ENCODE results near the gene MNDA.

The MNDA gene

DNA sequence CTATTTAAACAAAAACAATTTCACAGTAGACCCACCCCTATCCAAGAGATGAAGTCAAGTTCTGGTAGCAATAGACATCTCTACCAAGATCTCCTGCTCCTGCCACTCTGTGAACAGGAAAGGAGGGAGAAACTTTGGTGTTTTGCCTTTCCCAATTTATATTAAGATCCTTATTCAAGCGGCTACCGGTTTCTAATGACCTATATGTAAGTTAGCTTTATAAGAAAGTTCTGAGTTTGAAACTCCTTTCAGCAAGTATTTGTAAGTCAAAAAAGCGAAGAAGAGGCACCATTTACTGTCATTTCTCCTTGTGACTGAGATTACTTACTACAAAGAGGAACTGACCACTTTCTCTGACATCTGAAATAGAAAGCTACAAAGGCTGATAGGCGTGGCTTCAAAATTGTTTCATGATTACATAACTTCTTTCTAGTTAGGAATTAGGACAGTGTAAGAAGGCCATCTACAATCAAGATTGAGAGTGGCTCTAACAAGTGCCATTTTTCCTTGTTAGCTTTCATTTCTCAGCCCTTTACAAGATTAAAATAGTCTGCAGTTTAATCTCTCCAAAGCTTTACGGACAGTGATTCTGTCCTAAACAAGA, at the start of gene MNDA:
MNDA (plus strand) TSS at position 448 of the 604 bp plus-strand sequence. CDS start 10,803 bp downstream, outside the sequence.
- in situ Hi-C loops (cut with MboI; ENCODE audit: low sequenced_read_pairs): no loop called here

DNA sequence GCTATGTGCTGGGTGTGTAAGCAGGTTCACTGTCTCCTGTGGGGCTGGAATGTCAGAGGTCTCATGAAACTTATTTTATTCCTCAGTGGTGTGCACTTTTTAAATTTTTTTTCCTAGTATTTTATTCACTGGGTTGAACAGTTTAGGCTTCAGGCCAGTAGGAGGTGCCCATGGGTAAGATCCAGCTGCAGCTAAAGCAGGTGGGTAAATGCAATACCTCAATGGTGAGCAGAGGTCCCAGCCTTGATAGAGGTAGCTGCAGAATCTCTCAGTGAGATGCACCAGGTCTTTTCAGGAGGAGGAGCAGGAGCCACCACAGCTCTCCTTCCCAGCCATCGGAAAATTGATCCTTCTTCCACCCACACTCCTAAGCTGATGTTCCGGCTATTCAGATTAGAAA, 37.5 kb upstream of the MNDA start:
- in situ Hi-C loops (cut with MboI; ENCODE audit: low sequenced_read_pairs): loop anchor here (10.0 kb wide), 1 partner anchor 191 kb away; no protein-coding TSS in a partner anchor

DNA sequence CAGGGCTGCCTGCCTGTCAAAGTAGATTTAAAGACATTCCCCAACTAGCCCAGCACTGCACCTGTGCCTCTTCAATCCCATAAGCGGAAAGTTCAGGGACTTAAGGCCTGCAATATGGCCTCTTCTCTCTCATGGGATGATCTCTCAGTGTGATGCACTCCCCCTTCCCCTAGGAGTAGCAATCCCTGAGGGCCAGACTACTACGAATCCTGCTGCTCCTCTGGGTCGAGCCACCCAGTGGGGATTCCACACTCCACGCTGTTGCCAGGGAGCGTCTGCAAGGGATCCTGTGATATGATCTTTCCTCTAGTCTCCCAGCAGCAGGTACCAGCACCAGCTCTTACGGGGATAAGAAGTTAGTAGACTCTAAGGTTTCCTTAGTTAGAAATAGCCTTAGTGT, 36.9 kb upstream of the MNDA start:
- in situ Hi-C loops (cut with MboI; ENCODE audit: low sequenced_read_pairs): loop anchor here (10.0 kb wide), 1 partner anchor 191 kb away; no protein-coding TSS in a partner anchor

DNA sequence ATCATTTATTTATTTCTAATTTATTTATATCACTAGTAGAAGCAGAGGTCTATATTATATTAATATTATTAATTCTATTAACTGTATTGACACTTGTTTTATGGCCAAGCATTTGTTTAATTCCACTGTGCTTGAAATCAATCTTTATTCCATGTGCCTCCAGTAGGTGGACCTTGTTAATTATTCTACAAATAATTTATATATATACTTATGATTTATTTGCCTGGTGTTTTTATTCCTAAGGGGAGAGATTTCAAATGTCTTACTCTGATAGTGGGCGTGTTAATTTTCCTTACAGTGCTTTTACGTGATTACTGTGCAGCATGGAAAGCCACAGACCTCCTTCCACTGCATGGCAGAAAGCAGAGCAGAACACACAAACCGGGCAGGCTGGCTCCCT, 32.6 kb upstream of the MNDA start:
- in situ Hi-C loops (cut with MboI; ENCODE audit: low sequenced_read_pairs): loop anchor here (10.0 kb wide), 1 partner anchor 186 kb away; no protein-coding TSS in a partner anchor

DNA sequence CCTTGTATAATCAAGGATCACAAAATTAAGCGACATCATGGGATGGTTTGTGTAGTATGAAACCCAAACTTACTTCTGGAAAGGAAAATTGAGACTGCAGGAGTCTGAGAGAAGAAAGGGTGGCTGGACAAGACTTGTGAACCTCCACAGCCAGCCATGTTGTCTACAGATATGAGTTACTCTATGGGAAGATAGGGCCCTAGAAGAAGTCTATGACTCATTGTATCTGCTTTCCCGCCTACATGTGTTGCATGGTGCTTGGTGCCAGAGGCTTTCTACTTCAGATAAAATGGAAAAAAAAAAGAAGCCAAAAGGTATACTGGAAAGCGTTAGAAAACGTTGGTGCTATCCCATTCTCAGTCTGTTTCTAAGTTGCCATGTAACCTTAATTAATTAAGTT, 31.5 kb upstream of the MNDA start:
- in situ Hi-C loops (cut with MboI; ENCODE audit: low sequenced_read_pairs): loop anchor here (10.0 kb wide), 1 partner anchor 185 kb away; no protein-coding TSS in a partner anchor

DNA sequence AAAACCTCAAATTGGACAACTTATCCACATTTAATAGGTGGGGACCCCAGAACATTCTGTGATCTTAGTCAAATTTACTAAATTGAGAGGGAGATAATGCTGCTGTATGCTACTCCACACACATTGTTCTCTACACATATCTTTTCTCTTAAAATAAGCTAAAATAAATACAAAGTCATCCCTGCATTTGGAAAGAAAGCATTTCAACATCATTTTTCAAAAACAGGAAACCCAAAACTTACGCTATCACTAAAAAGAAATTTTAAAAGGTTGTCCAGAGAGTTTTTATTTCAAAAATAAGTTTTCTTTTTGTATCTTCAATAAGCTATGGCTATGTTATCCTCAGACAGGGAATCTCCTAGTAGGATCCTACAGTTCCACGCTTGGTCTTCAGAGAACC, 30.6 kb upstream of the MNDA start:
- in situ Hi-C loops (cut with MboI; ENCODE audit: low sequenced_read_pairs): no loop called here

DNA sequence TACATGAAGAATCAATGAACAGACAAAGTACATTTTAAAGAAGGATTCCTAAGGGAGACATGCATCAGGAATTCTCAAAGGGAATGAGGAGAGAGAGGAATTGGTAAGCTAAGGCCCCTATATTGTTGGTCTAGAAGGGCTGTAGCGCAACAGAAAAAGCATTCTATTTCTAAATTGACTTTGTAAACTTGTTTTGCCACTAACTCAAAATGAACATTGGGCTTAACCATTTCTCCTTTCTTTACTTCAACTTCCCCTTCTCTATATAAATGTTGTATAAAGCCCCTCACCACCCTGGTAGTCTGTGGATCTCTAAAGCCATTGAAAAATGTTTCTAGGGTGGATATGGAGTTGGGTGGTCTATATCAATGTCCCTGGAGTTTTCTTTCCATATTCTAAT, 29.8 kb upstream of the MNDA start:
- in situ Hi-C loops (cut with MboI; ENCODE audit: low sequenced_read_pairs): no loop called here

DNA sequence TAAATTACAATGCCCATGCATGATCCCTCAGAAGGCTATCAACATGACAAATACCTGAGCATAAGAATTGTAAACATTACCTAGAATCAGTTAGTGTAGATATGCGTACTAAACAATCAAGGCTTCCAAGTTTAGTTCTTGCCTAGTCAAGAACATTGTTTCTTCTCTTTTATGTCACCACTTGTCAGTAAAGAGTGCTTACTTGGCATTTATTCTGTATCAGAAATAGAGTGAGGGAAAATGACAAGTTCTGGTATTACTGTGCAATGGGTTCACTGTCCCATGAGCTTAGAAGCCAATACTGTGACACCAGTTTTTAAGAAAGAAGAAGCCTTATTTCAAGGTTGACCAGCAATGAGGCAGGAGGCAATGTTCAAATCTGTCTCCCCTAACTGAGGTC, 27.5 kb upstream of the MNDA start:
- in situ Hi-C loops (cut with MboI; ENCODE audit: low sequenced_read_pairs): no loop called here

DNA sequence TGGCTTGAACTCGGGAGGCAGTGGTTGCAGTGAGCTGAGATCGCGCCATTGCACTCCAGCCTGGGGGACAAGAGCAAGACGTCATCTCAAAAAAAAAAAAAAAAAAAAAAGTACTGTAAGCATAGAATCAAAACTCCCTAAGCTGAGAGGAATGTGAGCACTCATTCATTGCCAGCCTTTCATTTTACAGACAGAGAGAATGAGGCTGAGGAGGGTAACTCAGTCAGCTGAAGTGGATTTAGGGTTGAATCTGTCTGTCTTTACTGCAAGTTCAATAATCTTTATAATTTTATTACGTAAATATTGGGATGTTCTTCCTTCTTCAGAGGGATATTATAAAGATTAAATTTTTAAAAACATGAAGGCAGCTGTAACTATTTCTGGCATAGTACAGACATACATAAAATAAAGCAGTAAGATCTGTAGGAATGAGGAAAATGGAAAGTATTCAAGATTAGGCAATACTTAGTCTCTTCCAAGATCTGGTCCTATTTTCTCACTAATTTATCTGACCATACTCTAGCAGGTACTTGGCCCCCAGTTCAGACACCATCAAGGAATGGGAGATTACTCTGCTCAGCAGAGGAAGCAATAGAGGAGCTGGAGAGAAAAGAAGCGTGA, 24.1 kb upstream of the MNDA start:
- in situ Hi-C loops (cut with MboI; ENCODE audit: low sequenced_read_pairs): no loop called here

DNA sequence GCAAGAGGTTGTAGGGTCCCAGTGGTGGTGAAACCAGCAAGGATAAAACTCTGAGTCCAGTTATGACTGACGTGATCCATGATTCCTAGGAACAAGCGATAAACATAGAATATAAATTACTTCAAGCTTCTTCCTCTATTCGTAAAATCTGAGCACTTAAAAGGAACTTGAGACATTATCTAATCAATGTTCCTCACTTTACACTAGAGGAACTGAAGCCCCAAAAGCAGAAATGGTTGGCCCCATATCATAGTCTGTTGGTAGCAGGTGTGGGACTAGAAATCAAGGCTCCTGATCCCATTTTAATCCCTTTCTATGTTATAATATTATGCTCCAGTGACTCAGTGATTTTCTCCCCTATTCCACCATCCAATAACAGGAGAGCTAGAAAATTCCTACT, 21.9 kb upstream of the MNDA start:
- in situ Hi-C loops (cut with MboI; ENCODE audit: low sequenced_read_pairs): no loop called here

DNA sequence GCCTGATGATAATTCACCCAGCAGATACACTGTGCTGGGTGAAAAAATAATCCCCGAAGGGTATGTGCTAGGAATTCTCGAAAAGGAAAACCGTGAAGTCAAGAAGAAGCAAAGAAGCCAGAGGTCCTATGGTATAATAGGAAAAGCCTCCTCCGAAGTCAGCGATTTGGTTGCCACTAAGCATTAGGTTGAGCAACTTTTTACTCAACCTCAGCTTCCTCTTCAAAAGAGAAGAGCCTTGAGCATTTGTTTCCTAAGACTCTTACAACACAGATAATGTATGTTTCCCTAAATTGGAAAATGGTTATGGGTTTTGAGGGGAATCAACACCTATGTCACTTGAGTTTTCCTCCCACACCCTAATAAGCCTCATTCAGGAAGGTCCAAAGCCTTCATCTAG, 21.3 kb upstream of the MNDA start:
- in situ Hi-C loops (cut with MboI; ENCODE audit: low sequenced_read_pairs): no loop called here

DNA sequence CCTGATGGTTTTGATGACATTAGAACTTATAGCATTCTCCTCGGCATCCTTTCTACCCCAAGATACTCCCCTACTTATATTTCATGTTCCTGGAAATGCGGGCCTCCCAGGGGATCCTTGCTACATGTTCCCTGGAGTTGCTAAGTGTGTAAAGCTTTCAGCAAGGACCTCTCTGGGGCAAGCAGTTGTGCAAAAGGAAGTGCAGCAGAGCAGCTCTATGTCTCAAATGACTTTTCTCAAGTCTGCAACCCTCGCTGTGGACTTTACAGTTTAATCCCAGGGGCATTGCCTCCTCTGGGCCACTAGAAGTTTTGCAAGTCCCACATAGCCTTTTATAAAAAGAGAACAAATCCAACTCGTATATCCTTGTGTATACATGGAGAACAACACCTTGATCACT, 20.8 kb upstream of the MNDA start:
- in situ Hi-C loops (cut with MboI; ENCODE audit: low sequenced_read_pairs): no loop called here

DNA sequence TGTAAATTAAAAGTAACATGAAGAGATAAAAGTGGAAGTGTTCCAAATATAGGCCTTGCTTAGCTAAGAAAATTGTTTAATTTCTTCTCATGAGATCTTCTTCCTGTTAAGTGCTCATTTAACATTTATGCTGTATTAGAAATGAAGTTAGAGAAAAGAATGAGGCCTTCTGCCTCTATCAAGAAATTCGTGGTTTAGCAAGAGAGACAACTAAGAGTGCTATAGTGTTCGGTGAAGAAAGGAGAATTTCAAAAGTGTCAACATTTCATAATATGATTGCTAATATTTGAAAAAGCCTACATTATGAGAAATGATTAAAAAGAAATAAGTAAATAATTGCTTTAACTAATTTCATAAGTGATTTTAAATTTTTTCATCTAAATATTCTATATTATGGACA, 18.8 kb upstream of the MNDA start:
- in situ Hi-C loops (cut with MboI; ENCODE audit: low sequenced_read_pairs): no loop called here

DNA sequence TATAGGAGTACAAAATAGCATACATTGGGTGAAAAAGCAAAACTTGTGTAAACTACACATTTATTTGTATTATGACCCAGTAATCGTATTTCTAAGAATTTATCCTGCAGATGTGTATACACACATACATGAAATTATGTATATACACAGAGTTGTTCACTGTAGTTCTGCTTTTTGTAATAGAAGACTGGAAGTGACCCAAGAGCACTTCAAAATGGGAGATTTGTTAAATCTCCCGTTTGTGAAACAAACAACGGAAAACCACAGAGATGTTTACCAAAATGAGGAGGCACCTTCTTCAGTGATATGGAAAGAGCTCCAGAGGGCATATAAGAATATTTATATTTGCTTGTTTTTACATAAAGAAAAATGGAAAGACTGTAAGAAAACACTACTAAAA, 18.0 kb upstream of the MNDA start:
- in situ Hi-C loops (cut with MboI; ENCODE audit: low sequenced_read_pairs): no loop called here

DNA sequence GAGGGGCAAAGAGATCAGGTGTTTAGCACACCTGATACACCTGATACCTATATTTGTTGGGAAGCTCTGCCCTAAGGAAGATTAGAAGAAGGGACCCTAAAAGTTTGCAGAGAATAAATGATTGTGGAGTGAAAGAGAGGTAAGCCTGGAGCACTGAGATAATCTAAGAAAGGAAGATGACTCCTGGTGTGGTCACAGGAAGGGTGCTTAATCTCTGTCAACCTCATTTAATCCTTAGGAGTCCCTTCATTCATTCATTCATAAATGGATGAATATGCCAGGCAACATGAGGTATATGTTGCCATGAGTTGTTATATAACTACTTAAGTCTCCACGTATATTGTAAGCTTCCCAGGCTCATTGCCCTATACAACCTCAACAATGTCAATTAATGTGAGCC, 16.2 kb upstream of the MNDA start:
- in situ Hi-C loops (cut with MboI; ENCODE audit: low sequenced_read_pairs): no loop called here

DNA sequence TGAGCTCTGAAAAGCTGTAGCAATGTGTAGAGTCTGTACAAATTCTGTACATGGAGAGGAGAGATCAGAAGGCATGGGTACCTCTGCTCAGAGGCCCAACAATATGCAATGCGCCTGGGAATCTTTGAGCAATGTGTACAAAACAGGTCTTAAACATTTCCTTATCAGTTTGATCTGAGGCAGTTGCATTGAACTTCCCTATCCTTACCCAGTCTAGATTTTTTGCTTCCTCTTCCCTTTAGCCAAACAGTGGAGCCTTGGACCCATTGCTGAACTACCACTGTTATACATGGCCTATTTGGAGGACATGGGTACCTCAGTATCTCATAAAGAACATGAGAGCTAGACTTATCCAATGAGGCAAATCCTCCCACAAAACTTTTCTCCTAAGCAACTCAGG, 12.6 kb upstream of the MNDA start:
- in situ Hi-C loops (cut with MboI; ENCODE audit: low sequenced_read_pairs): no loop called here

DNA sequence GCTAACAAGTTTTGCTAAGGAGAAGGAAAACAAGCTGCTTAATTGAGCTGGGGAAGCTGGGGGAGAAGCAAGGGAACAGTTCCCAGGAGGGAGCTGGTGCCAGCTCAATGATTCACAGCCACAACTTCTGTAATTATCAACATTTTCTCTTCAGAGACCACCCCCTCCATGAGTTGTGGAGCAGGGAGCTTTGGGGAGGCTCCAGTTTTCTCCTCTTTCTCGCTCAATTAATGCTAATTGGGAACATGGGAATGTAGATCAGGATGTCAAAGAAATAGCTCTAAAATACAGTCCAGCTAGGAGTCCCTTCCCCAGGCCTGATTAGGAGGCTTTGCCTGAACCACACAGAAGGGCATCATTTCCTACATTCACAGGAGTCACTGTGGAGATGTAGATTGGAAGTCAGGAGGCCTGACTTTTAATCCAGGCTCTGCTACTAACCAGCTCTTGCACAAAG, 12.1 kb upstream of the MNDA start:
- in situ Hi-C loops (cut with MboI; ENCODE audit: low sequenced_read_pairs): no loop called here

DNA sequence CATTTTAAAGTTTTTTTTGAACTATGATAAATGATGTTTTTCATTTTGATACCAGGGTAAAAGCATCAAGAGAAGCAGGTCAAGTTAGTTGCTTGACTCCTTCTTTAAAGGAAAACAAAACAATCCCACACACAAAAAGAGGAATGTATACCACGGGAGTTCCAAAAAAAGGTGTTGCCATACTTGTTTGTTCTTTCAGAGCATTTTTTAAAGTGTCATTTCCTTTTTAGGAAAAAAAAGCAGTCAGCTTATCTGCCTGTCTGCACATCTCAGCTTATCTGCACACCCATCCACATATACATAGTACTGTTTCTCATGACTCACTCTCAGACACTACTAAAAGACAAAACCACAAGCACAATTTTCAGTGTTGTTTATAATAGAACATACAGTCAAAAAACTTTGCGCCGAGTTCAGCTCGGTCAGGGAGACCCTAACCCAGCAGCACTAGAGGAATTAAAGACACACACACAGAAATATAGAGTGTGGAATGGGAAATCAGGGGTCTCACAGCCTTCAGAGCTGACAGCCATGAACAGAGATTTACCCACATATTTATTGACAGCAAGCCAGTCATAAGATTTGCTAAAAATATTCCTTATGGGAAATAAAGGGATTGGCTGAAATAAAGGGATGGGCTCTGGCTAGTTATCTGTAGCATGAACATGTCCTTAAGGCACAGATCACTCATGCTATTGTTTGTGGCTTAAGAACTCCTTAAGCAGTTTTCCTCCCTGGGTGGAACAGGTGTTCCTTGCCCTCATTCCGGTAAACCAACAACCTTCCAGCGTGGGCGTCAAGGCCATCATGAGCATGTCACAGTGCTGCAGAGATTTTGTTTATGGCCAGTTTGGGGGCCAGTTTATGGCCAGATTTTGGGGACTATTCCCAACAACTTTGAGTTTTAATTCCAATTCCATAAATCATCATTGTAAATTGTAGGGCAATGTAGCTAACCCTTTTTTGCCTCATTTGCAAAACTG, 11.4 kb upstream of the MNDA start:
- in situ Hi-C loops (cut with MboI; ENCODE audit: low sequenced_read_pairs): no loop called here

DNA sequence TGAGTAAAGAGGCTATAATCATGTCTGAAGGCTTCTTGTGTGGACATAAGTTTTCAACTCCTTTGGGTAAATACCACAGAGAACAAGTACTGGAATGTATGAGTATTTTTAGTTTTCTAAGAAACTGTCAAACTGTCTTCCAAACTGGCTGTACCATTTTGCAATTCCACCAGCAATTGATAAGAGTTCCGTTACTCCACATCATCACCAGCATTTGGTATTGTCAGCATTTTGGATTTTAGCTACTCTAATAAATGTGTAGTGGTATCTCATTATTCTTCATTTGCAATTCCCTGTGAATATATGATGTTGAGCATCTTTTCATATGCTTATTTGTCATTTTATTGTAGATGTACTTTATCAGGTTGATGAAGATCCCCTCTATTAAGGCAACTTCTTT, 9.4 kb upstream of the MNDA start:
- in situ Hi-C loops (cut with MboI; ENCODE audit: low sequenced_read_pairs): no loop called here

DNA sequence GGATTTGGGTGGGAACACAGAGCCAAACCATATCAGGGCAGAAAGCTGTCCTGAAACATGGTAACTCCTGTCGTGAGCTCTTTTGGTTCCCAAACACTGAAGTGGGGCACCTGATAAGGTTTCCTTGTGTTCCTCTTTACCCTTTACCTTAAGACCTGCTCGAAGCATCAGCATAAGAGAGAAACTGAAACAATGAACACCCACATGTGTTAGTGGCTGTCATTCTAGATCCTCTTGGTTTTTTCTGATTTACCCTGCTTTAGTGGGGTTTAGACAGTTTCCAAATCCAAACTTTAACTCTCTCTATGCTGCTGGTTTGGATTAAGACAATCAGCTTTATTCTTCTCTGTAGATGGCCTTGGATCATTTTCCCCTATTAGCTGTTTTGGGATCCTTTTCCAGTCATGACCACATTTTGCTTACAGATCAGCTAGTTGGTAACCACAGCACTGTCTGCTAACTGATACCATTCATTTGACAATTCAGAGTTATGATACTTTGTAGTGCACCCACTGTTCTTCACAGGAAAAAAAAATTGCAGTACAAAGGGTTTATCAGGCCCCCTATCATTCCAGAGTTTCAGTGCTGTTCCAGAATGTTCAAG, 975 bp upstream of the MNDA start:
- in situ Hi-C loops (cut with MboI; ENCODE audit: low sequenced_read_pairs): no loop called here

DNA sequence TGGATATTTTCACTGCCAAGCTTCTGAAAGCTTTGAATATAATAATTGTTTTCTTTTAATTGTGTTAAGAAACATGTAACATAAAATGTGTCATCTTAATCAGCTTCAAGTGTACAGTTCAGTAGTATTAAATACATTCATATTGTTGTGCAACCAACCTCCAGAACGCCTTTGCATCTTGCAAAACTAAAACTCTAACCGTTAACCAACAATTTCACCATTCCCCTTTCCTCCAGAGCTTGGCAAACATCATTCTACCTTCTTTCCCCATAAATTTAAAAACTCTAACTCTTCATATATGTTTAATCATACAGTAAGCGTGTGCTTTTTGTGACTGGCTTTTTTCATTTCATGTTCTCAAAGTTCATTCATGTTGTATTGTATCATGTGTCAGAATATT, 2.1 kb downstream of the MNDA start:
- in situ Hi-C loops (cut with MboI; ENCODE audit: low sequenced_read_pairs): no loop called here

All from HL-60/S4 treated with retinoic acid at 250 ng/mL for 4 days and 3 days (cell line).